DMS79 treated with DMSO at 0.1 percent for 48 hours (cell line): ENCODE data around the gene RNGTT.
"Not testable (repeated sequence)": the region's sequence is repeated elsewhere in the genome, so short reads cannot be mapped to it uniquely, and the experiment has no call there.

Experiments used
- DNase-seq: peaks from one replicate; lab custom pipeline; 2025; lab: John Stamatoyannopoulos, UW

The RNGTT gene

DNA sequence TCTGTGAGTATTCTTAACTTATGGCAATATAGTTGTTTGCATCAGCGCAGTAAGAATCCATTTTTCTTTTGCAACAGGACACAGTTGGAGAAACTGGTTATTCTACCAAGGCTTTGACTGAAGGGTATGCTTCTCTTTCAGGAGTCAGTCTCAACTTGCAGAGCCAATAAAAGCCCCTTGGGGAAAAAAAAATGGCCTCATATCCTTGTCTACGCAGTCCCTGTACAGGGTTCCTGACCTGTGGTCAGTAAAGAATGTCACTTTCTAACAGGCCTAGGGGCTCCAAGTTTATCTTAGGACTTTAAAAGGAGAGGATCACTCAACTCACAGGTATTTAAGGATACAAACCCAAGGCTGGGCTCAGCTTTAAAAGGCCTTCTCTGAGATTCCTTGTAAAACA, 6.9 kb upstream of the RNGTT start:
- no peak for DNase-seq

DNA sequence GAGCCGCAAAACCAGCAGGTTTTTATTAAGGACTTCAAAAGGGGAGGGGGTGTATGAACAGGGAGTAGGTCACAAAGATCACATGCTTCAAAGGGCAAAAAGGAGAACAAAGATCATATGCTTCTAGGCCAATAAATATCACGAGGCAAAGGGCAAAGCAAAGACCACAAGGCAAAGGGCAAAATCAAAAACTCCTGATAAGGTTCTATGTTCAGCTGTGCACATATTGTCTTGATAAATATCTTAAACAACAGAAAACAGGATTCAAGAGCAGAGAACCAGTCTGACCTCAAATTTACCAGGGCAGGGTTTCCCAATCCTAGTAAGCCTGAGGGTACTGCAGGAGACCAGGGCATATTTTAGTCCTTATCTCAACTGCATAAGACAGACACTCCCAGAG, 5.8 kb upstream of the RNGTT start:
- DNase-seq = not testable (repeated sequence)

DNA sequence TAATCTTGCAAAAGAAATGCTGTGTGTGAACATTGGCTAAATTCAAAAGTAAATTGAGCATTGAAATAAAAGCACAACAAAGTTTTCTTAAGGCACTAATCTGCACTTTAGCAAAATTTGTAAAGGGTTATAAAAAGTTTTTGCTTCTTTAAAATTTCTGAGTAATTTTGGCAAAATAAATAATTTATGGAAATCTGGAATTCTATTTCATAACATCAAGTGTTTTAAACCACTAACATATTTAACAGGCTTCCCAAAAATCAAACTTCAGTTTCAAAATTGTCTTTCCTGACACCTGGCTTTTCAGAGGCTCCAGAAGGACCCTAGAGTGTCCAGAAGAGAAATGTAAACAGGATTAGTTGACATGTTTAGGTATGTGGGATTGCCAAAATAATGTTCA, 4.5 kb upstream of the RNGTT start:
- DNase-seq = no peak

DNA sequence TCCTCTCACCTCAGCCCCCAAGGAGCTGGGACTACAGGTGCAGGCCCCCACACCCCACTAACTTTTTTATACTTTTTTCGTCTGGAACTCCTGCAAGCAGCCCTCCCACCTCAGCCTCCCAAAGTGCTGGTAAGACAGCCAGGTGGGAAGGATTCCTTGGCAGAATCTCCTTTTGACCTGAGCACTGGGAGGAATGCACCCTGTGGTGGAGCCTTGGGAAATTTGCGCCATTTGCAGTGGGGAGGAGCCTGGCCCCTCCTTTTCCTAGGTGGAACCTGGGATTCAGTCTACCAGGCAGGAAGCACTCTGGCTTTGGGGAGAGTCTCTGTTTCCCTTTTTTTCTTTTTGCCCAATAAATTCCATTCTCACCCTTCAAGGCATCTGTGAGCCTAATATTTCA, 2.3 kb upstream of the RNGTT start:
- no peak for DNase-seq

DNA sequence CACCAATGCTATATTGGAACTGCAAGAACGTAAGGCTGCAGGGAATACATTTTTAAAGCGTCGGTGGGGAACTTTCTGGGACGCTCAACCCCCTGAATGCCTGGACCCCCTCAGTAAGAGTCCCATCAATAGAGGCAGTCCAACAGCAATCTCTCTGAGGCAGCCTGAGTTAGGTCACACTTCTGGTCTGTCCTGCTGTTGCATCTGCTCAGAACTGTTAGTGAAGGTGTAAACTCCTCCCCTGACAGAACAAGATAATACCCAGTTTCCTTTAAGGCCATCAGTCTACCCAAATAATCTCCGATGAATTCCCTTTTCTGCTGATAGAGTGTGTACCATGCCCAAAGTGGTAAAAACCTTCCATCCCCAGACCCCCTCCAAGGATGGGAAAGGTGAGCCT, 1.1 kb upstream of the RNGTT start:
- DNase-seq = no peak

DNA sequence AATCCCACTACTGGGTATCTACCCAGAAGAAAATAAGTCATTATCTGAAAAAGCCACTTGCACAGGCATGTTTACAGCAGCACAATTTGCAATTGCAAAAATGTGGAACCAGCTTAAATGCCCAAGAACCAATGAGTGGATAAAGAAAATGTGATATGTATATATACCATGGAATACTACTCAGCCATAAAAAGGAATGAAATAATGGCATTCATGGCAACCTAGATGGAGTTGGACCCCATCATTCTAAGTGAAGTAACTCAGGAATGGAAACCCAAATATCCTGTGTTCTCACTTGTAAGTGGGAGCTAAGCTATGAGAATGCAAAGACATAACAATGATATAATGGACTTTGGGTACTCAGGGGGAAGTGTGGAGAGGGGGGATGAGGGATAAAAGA, 4.6 kb downstream of the RNGTT start:
- no peak for DNase-seq

DNA sequence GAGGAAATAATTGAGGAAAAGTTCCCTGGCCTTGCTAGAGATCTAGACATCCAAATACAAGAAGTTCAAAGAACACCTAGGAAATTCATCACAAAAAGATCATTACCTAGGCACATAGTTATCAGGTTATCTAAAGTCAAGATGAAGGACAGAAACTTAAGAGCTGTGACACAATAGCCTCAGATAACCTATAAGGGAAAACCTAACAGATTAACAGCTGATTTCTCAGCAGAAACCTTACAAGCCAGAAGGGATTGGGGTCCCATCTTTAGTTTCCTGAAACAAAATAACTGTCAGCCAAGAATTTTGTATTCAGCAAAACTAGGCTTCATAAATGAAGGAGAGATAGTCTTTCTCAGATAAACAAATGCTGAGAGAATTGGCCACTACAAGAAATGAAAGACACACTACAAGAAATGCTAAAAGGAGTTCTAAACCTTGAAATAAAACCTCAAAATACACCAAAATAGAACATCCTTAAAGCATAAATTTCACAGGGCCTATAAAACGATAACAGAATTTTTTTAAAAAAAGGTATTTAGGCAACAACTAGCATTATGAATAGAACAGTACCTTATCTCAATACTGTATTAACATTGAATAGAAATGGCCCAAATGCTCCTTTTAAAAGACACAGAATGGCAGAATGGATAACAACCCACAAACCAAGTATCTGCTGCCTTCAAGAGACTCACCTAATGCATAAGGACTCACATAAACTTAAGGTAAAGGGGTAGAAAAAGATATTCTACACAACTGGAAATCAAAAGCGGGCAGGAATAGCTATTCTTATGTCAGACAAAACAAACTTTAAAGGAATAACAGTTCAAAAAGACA, 9.7 kb downstream of the RNGTT start:
- no peak for DNase-seq

DNA sequence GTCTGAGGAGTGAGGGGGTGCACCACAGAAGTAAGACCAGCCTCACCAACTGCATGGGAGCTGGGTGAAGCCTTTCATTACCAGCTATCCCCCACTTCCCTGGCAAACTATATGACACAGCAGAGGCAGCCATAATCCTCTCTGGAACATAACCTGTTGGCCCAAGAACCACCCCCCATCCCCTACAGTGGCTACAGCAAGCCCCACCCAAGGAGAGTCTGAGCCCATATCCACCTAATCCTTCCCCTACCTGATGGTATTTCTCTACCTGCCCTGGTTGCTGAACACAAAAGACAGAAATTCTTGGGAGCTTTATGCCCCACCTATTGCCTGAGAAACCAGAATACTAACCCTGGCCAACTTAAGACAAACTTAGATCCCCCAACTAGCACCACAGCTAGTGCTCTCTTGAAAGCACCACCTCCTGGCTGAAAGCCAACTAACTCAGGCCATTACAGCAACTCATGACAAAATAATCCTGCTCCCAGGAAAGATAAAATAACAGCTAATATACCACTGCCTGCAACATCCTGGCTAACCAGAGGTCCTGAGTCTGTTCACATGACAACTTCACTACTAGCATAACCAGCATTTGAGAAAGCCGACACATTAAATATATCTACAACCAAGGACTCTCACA, 11.2 kb downstream of the RNGTT start:
- no peak for DNase-seq

DNA sequence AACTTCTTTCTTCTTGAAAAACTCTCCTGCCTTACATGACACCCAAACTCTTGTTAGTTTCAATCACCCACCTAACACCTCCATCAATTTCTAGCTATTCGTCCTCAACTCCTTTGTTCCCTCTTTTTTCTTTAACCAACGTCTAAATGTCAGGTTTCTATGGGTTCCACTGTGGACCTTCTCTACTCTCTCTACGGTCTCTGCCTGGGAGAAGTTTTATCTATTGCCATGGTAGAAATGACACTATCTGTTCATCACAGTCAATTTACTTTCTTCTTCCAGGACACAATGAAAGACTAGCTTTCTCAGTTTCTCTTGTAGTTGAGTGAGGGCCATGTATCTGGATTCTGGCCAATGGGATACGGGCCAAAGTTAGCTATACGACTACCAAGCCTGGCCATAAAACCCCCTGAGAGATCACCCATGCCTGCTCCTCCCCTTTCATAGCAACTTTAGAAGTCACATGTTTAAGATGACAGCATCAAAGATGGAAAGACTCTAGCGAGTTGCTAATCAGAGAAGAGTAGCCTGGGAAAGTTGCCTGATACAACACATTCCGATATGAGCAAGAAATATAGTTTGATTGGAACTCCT, 17.9 kb downstream of the RNGTT start:
- DNase-seq = no peak

DNA sequence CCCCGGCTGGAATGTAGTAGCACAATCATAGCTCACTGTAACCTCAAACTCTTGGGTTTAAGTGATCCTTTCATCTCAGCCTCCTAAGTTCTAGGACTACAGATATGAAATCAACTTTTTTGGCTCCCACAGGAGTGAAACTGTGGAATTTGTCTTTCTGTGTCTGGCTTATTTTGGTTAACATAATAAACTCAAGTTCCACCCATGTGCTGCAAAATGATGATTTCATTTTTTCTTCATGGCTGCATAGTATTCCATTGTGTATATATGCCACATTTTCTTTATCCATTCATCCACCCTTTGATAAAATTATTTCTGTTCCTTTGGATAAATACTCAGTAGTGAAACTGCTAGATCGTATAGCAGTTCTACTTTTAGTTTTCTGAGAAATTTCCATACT, 29.9 kb downstream of the RNGTT start:
- DNase-seq = no peak

DNA sequence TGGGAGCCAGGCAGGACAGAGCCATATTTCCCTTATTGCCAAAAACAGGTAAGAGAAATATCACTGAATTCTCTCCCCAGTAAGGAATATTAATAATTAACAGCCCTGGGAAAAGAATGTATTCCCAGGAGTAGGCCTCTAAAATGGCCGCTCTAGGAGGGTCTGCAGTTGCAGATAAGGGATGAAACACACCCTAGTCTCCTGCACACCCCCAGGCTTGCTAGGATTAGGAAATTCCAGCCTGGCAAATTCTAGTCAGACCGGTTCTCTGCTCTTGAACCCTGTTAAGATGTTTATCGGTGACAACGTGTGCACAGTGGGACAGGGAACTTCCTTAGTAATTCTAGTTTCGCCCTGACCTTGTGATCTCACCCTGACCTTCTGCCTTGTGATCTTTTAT, 31.4 kb downstream of the RNGTT start:
- DNase-seq = not testable (repeated sequence)

DNA sequence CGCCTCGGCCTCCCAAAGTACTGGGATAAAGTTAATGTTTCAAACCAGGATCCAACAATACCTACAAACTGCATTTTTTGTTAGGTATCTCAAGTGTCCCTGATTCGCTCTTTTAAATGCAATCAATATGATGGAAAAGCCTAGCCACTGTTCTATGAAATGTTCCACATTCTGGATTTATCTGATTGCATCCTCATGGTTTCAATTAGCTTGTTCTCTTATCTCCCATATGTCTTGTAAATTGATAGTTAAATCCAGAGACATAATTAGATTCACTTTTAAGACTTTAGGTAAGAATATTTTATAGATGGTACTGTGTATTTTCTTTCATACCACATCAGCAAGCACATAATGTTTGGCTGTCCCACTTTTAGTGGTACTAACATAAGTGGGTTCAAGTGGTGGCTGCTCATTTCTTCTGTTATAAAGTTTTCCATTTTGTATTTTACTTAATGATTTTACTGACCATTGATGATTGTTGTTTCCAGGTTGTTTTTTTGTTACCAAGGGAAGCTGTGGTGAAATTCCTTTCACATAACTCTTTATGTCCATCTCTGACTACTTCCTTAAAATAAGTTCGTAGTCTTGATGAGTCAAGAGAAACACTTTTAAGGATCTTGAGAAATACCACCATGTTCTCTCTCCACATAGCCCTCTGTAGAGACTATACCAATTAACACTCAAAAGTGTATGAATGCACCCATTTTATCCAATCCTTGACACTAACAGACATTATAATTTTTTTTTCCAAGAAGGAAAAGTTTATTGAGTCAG, 40.5 kb downstream of the RNGTT start:
- DNase-seq = no peak

DNA sequence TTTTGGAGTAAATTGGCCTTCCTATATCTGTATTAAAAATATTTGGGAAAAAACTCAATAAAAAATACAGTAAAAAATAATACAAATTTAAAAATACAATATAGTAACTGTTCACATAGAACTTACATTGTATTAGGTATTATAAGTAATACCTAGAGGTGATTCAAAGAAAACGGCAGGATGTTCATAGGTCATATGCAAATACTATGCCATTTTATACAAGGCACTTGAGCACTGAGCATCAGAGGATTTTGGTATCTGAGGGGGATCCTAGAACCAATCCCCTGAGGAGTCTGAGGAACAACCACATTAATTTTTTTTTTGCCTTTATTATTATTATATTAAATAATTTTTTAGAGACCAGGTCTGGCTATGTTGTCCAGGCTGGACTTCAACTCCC, 41.7 kb downstream of the RNGTT start:
- no peak for DNase-seq

DNA sequence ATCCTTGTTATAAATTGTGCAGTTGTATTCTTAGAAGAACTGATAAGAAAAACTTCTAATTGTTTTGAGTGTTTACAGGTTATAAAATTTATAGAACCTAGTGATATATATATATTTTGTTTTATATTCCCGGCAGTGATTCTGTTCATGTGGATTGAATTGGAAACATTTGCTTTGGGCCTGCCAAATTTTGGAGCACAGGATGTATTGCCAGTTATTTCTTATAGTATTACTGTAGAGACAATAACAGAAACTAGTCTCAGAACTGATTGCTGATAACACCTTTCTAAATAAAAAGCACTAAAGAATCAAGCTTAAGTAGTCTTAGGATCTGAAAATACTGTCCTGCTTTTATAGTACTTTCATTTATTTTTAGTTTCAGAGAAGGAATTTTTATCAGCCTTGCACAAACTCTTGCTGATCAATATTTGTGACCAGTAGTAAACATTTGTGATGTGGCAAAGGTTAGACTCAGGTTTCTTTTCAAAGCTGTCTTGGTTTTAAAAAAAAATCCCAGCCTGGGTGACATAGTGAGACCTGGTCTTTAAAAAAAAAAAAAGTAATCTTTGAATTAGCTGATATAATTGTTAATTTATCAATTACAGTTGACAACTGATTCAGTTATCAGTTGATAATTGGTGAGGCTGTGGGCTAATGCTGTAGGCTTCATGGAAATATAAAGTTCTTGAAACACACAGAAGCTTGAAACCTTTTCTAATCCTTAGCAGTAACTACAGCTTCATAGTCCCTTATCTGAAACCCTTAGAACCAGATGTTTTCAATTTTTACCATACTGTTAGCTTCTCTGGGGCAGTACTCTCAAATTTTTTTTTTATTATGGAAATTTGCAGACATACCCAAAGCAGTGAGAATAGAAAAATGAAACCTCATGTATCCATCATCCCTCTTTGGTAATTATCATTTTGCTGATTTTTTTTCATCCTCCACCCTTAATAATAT, 42.4 kb downstream of the RNGTT start:
- no peak for DNase-seq

DNA sequence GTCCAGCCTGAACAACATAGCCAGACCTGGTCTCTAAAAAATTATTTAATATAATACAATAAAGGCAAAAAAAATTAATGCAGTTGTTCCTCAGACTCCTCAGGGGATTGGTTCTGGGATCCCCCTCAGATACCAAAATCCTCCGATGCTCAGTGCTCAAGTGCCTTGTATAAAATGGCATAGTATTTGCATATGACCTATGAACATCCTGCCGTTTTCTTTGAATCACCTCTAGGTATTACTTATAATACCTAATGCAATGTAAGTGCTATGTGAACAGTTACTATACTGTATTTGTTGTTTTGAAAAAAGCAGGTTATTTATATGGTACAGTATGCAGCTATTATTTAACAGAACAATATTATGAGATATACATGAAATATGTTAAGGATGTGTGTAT, 43.3 kb downstream of the RNGTT start:
- no peak for DNase-seq

DNA sequence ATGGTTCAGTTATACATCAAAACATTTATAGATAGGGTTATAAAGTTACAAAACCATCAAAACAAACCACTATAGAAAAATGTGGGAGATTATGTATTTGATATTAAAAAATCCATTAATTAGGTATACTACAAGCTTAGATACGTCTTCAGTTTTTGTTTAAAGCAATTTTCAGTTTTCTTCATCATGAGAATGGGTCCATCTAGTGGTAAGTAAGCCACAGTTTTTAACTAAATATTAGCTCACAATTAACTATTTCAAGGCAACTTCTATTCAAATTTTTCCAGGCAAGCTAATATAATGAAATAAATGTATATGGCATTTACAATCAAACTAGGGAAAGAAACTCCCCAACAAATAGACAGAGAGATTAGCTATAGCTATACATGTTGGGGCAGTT, 44.4 kb downstream of the RNGTT start:
- DNase-seq = no peak

DNA sequence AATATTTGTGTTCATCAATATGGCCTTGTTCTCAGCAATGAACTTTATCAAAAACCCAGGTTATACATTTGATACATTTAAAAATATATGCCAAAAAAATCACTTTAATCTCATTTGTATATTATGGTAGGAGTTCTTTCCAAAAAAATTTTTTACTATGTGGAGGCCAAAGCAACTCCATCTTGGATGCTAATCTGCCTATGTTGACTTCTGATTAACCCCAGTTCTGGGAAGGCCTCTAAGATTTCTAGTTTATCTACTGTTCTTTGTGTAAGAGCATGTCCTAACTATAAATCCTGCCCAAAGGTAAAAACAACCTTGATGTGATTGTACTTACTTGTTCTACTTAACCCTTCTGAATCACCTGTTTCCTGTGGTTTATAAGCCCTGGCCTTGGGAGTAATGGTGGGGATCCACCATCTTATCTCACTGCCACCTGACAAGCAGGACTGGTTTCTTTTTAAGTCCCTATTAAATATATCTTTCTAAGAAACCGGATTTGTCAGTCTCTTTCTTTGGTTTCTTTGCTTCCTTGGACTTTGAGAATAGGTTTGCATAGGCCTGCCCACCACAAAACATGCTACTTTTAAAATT, 46.7 kb downstream of the RNGTT start:
- DNase-seq = no peak

DNA sequence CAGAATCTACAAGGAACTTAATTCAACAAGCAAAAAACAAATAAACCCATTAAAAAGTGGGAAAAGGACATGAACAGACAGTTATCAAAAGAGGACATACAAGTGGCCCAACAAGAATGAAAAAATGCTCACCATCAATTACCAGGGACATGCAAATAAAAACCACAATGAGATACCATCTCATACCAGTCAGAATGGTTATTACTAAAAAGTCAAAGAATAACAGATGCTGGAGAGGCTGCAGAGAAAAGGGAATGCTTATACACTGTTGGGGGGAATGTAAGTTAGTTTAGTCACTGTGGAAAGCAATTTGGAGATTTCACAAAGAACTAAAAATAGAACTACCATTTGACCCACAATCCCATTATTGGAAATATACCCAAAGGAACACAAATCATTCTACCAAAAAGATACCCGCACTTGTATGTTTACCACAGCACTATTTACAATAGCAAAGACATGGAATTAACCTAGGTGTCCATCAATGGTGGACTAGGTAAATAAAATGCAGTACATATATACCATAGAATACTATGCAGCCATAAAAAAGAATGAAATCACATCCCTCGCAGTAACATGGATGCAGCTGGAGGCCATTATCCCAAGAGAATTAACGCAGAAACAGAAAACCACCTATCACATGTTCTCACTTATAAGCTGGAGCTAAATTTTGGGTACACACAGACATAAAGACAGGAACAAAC, 48.4 kb downstream of the RNGTT start:
- DNase-seq = no peak

DNA sequence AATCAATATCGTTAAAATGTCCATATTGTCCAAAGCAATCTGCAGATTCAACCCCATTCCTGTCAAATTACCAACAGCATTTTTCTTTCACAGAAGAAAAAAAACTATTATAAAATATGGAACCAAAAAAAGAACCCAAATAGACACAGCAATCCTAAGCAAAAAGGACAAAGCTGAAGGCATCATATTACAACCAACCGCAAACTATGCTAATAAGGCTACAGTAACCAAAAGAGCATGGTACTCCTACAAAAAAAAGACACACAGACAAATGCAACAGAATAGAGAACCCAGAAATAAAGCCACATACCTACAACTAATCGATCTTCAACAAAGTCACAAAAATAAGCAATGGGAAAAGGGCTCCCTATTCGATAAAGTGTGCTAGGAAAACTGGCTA, 49.2 kb downstream of the RNGTT start:
- no peak for DNase-seq

DNA sequence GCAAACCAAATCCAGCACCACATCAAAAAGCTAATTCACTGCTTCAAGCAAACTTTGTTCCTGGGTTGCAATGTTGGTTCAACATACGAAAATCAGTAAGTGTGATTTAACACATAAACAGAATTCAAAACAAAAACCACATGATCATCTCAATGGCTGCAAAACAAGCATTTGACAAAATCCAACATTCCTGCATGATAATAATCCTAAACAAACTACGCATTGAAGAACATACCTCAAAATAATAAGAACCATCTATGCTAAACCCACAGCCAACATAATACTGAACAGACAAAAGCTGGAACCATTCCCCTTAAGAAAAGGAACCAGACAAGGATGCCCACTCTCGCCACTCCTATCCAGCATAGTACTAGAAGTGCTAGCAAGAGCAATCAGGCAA, 49.9 kb downstream of the RNGTT start:
- no peak for DNase-seq
